ENCODE results near the gene ZNF385B.
"Not testable (repeated sequence)": the region's sequence is repeated elsewhere in the genome, so short reads cannot be mapped to it uniquely, and the experiment has no call there.

The ZNF385B gene

DNA sequence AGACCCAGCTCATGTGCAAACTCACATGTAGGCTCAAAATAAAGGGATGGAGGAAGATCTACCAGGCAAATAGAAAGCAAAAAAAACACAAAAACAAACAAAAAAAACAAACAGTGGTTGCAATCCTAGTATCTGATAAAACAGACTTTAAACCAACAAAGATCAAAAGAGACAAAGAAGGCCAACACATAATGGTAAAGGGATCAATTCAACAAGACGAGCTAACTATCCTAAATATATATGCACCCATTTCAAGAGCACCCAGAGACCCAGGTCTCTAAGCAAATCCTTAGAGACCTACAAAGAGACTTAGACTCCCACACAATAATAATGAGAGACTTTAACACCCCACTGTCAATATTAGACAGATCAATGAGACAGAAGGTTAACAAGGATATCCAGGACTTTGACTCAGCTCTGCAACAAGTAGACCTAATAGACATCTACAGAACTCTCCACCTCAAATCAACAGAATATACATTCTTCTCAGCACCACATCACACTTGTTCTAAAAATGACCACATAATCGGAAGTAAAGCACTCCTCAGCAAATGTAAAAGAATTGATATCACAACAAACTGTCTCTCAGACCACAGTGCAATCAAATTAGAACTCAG lies 229.5 kb downstream of the ZNF385B start:
- DNase-seq (ENCODE audit: low read depth): not testable (repeated sequence)

DNA sequence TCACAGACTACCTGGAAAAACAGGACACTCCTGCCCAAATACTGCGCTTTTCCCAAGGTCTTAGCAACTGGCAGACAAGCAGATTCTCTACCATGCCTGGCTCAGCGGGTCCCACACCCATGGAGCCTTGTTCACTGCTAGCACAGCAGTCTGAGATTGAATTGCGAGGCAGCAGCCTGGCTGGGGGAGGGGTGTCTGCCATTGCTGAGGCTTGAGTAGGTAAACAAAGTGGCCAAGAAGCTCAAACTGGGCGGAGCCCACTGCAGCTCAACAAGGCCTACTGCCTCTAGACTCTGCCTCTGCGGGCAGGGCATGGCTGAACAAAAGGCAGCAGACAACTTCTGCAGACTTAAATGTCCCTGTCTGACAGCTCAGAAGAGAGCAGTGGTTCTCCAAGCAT lies 231.6 kb downstream of the ZNF385B start:
- not testable (repeated sequence) for DNase-seq (ENCODE audit: low read depth)

DNA sequence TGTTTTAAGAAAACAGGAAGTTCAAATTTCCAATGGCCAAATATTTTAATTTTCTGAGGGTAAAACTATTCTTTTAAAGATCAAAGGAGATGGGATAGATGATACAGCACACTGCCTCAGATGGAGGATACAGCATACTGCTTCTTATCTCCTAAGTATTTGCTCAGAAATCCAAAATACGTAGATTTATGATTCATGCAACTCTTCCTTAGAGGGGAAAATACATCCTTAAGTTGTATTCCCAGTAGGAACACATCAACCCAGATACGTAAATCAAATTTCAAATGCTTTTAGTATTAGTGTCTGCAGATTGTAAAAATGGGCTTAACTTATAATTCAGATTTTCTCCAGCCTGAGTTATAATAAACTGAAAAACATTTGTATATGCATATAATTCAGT lies 235.2 kb downstream of the ZNF385B start:
- DNase-seq (ENCODE audit: low read depth): no peak

DNA sequence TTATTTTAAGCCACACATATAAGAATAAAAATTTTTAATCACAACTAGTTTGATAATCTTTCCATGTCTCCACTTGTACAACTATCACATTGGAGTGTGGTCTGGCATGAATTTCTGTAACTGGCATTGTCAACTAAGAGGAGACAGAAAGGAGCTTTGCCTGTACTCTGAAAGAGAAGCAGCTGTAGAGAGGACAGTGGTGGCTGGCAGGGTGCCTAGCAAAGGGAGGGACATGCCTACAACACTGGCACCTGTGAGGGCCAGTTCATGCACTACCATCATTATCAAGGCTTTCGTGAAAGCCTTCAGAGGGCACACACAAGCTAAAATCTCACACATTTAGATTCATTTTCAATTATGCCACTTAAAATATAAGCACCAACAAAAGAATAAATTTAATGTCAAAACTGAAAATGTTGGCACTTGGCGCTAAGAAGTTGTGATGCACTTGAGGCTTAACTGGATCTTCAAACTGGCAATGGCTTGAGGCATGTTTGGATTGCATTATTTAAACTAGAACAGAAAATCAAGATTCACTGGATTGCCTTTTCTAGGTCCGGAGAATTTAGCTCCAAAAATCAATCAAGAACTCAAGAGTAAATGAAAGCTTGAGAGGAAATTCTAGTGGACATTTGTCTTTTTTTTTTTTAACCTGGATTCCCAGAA lies 238.6 kb downstream of the ZNF385B start:
- no peak for DNase-seq (ENCODE audit: low read depth)

DNA sequence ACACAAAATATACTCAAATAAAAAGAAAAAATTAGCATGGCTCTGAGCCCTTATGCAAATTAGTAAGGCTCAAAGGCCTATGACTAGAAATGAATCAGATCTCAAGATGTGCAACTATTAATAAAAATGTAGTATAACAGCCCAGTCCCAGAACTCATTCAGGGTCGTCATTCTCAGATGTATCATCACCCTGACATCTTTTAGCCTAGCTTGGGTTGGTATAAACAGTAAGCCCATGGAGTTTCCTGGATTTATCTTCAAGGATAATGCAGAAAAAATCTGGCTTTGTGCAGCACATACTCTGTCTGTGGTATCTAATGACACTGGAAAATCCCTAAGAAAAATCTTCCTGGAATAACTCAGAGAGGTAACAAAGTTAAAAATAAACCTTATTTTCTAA lies 239.3 kb downstream of the ZNF385B start:
- DNase-seq (ENCODE audit: low read depth): no peak

DNA sequence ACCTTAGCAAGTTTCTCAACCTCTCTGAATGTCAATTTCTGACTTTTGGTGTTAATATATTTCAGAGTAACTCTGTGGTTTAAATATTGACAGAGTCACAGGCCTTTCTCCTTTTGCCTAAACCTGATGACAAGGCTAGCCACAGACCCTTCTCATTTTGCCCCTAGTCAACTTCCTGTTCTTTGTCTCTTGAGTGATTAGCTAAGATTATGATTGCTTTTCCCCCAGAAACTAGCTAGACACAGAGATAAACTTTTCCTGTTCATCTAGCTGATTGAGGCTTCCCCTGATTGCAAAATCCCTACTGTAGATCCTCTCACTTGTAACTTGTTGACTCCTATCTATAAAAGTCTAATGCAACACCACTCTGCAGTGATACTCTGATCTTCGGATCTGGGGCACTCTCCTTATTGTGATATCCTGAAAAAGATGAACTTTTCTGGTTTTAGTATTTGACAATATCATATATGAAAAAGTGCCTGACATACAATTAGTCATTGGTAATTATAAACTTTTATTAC lies 241.4 kb downstream of the ZNF385B start:
- no peak for DNase-seq (ENCODE audit: low read depth)

DNA sequence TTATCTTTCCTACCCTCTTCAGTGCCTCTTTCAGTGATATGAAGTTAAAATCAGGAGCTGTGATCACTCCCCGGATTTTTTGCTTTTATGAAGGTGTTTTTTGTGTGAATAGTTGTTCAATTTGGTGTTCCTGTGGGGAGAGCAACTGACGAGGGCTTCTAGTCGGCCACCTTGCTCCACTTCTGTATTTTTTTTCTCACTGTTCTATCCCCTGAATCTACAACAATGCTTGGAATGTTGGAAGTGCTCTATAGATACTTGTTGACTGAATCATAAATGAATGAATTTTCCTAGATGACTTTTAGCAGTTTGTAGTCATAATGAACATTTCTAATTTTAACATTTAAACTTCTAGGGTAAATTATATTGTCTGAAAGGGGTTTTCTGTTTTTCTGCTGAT lies 247.3 kb downstream of the ZNF385B start:
- DNase-seq (ENCODE audit: low read depth): no peak

DNA sequence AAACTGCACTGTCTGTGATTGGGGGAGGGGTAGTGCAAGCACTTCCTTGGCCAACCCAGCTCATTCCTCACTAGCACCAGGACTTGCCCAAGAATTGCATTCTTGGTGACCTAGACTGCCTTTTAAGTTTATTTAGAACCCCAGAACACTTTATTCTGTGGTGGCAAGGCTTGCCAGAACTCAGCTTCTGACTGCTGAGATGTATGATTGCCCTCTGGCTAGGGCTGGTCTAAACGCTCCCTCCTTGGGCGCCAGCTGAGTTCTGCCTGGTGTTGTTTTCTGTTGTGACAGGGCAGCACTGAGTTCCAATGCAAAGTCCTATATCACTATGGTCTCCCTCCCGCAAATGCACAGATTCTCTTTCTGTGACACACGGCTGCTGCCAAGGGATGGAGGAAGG lies 247.7 kb downstream of the ZNF385B start:
- no peak for DNase-seq (ENCODE audit: low read depth)

DNA sequence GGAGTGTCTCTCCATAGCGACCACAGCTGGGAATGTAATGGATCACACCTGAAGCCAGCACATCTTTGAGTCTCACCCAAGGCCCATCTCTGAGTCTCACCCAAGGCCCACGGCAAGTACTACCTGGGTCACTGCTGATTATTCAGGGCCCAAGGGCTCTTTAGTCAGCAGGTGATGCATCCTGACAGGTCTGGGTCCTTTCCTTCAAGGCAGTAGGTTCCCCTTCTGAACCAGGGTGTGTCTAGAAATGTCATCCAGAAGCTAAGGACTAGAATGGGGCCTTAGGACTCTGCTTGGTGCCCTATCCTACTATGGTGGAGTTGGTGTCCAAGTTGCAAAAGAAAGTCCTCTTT lies 248.1 kb downstream of the ZNF385B start:
- DNase-seq (ENCODE audit: low read depth): no peak

DNA sequence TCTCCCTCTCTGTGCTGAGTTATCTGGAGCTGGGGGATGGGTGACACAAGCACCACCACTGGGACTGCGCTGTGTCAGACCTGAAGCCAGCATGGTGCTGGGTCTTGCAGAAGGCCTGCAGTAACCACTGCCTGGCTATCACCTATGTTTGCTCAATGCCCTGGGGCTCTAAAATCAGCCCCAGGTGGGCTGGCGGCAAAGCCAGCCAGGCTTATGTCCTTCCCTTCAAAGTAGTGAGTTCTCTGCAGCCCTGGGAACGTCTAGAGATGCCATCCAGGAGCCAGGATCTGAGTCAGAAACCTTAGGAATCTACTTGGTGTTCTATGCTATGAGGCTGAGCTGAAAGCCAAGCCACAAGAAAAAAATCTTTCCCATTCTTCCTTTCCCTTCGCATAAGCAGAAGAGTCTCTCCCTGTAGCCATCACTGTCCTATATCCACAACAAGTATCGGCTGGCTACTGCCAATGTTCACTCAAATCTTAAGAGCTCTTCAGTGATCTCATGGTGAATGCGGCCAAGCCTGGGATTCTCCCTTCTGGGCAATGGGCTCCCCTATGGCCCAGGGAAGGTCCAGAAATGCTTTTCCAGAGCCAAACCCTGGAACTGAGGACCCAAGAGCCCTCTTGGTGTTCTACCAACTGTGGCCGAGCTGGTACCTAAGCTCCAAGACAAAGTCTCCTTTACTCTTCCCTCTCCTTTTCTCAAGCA lies 248.7 kb downstream of the ZNF385B start:
- no peak for DNase-seq (ENCODE audit: low read depth)

DNA sequence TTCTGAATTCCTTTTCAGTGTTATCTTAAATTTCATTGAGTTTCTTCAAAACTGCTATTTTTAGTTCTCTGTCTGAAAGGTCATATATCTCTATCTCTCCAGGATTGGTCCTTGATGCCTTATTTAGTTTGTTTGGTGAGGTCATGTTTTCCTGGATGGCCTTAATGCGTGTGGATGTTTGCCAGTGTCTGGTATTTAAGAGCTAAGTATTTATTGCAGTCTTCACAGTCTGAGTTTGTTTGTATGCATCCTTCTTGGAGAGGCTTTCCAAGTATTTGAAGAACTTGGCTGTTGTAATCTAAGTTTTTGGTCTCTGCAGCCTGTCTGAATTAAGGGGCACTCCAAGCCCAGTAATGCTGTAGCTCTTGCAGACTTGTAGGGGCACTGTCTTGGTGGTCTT lies 249.3 kb downstream of the ZNF385B start:
- no peak for DNase-seq (ENCODE audit: low read depth)

DNA sequence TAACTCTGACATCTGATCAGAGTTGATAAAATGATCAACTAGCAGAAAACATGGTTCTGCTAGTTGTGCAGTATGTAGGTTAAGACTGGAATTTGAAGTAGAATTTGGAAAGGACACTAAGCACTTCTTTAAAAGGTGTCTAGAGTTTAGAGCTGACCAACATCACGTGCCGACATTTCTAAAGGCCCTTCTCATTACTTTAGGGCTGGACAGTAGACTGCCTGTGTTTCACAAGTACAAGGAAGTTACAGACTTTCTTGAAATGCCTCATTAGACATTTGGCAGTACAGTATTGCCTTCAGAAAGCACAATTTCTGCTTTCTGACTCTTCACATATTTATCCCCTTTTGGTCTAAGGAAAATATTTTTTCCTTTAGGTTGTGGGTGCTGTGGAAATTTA lies 255.3 kb downstream of the ZNF385B start:
- no peak for DNase-seq (ENCODE audit: low read depth)

DNA sequence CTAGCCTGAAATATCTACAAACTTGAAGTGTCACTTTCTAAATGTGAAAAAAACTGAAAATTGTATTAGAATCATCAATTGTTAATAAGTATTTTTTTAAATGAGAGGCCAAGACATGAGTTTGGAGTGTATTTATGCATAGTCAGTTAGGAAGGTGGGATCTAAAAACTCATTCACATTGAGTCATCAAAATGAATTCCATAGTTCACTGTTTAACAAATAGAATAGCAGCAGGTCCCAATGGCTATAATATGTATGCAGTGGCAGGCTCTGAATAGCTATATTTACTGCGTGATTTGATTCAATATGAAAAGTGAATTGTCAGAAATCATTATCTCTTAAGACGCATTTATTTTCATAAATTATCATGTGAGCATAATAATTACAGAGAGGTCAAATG lies 256.1 kb downstream of the ZNF385B start:
- no peak for DNase-seq (ENCODE audit: low read depth)

DNA sequence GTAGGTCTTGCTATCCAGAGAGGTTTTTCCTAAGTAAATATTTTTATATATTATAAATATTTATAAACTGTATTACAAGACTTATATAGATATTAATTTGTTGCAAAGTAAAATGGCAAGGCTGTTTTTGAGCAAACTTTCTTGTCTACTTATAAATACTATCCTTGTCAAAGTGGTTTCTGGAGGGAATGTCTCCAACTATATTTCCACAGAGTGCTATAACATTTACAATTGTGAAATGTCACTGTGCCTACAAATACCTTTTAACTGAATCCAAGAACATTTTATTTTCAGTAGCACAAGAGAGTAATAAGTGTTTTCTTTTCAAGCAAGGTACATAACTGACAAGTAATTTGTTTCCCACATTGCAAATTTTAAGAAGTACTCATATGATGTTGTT lies 256.8 kb downstream of the ZNF385B start:
- DNase-seq (ENCODE audit: low read depth): no peak

DNA sequence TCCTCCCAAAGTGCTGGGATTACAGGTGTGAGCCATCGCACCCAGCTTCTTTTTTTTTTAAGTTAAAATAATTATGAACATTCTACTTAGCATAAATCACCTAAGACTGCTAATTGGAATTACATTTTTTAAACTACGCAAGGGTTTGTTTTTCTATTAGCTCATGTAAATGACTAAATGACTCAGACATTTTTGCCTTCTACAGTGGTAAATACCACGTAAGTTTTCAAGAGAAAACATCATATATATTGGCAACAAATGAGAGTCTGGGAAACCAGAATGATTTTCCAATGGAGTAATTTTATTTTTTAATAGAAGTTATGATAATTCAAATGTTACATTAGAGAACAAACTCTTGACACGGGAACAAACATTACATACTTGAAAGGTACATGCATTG lies 259.0 kb downstream of the ZNF385B start:
- no peak for DNase-seq (ENCODE audit: low read depth)

DNA sequence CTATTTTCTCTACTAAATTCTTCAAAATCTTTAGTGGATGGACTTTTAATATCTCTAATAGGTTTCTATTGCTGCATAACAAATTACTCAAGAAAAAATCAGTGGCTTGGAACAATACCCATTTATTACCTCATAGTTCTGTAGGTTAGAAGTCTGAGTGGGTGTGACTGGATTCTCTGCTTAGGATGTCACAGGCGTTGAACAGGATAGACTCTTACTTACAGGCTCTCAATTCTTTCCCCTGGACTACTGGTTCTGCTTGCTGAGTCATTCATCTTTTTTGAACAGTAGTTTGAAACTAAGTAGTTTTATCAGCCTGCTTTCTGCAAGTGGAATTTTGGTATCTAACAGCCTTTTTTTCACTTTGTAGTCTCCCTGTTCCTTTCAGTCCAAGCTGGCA lies 265.4 kb downstream of the ZNF385B start:
- no peak for DNase-seq (ENCODE audit: low read depth)

DNA sequence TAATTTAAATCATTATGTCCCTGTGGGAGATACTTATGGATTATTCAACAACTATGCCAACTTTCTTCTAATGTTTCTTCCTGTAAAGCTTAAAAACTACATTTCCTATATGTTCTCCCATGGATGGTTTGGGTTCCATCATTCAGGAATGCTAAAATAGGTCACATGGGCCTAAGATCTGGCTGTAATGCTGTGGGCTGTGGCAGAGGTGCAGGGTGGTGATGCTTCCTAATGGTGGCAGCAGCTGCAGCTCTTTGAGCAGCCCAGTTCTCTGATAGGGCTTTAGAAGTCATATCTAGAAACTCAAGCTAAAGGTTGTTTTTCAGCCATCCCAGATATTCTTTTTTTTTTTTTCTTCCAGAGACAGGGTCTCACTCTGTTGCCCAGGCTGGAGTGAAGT lies 266.1 kb downstream of the ZNF385B start:
- DNase-seq (ENCODE audit: low read depth): no peak

DNA sequence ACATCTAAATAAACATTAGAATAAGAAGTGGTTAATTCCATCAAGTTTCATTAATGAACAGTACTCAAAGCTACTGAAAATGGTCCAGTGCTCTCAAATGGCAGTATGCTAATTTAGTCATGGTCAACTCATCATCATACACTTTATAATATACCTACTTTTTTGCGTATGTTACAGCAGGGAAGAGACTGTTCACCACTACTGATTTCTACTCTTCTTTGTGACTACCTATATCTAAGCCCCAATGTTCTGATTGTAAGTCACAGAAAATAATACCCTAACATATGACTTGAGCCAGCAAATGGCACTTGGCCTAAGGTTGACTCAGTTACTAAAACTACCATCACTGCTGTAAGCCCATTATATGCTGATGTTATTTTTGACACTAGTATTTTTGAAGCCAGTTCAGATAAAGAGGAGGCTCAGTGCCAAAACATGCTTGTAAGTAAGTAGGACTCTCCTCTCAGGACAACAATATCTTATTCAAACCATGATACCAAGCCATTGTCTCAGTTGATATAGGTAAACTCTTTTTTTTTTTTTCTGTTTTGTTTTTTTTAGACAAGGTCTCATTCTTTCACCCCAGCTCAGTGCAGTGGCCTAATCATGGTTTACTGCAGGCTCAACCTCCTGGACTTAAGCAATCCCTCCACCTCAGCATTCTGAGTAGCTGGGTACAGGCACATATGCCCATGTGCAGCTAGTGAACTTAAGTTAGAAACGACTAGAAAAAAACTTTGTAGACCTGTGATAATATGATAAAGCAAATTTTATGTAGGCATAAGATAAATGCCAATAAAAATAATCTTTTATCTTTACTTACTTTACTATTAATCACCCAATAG lies 266.9 kb downstream of the ZNF385B start:
- no peak for DNase-seq (ENCODE audit: low read depth)

DNA sequence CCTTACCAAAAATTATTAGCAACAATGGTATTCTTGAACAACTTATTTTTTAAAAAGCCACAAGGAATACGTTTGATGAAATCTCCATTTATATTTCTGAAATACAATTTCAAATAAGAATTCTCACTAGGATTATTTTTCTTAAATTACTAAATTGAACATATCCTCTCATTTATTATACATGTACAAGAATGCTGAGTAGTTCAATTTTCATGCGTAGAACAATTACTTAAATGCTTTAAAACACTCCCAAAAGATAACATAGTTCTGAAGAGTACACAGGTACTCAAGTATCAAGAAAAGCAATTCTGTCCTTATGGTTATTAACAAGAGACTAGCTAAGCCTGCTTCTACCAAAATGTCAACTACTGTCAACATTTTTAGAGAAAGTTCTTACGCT lies 268.1 kb downstream of the ZNF385B start:
- DNase-seq (ENCODE audit: low read depth): no peak

DNA sequence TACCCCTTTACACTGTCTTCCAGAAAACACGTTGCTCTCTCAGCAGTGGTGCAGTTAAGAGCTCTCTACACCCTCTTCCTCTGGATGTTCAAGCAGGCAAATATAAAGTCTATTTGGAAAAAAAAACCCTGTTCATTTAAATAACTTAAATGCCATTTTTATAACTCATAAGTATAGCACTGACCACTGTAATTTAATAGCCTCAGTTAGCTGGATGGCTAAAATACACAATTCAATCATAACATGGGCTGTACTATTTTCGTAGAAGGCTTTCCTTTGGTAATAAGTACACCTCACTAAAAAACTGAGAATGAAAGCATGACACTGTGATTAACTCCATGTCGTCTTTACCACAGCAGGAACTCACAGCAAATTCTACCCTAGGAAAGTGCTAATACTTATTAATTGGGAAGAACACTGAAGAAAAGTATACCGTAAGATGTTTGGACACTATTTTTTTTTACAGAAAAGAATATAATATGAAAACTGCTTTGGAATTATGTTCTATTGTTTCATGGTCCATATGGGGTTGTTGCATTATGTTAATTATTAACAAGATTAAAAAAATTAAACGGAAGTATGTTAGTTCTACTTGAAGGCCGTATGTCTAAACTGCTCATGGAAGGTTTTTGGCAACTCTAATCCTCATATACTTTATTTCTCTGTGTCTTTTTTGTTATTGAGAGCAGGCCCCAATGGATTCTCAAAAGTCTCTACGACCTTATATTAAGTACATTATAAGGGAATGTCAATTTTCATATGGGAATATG lies 269.1 kb downstream of the ZNF385B start:
- no peak for DNase-seq (ENCODE audit: low read depth)

DNA sequence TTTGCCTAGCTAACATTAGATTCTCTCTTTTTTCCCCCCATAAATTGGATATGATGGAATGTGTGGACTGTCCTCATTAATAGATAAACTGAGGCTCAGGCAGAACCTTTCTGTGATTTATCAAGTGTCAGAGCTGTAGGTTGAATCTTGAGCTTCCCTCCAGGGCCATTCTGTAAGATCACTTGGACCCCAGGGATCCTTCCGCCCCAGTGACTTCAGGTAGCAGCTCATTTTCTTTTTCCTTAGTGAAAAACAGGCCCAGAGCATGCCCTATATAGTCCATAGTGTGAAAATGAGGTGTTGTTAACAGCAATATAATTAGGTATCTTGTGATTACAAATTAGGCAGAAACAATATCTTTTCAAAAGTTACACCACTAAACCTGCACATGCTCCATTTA lies 269.7 kb downstream of the ZNF385B start:
- DNase-seq (ENCODE audit: low read depth): no peak

Measured in CMK (cell line).